ENCODE data around the gene RAB20.

The RAB20 gene

DNA sequence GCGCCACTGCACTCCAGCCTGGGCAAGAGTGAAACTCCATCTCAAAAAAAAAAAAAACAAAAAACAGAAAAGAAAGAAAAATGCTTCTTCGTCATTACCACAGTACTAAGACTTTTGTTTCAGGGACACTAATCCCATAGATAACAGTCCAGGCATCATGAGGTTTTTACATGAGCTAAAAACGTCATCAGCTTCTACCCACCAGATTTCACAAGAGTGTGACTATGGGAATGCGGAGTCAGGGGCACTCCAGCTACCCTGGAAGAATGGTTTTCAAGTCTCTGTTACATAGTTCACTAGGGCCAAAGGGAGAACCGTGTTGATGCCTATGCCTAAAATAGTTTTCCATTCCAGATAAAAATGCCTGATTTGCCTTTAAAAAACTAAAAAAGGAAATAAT lies 33.2 kb downstream of the RAB20 start:
- DNase-seq = no peak

- DNase-seq = no peak
Observed at GRCh38 chr13:110525328-110526319, 35.9 kb downstream of the RAB20 start.

DNA sequence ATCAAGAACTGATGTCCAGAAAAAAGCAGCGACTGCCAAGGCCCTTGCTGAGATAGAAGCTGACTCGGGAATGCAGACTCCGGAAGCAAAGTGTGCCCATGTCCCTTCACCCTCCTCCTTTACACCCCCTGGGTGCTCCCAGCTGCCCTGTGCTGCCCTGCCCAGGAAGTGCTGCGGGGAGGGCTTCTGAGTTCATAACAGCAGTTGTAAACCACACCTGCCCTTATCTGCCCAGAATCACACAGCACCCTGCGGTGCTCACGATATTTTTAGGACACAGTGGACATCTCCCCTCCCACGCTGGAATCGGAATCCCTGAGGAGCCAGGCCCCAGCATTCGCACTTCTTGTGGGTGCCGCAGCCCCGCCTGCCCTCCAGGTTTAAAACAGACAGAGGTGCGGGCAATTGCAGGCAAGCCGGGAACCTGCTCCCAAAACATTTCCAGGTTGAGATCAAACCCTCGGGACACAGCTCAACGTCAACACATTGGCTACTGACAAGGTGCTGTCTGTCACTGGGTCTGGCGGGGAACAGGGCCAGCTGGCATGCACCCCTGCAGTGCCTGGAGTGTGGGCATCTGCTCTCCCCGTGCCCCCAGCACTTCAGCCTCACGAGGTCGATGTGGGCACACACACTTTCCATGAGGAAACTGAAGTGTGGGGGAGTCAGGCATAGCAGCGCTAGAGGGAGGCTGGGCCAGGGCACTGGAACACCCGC lies 36.8 kb downstream of the RAB20 start:
- no peak for DNase-seq

DNA sequence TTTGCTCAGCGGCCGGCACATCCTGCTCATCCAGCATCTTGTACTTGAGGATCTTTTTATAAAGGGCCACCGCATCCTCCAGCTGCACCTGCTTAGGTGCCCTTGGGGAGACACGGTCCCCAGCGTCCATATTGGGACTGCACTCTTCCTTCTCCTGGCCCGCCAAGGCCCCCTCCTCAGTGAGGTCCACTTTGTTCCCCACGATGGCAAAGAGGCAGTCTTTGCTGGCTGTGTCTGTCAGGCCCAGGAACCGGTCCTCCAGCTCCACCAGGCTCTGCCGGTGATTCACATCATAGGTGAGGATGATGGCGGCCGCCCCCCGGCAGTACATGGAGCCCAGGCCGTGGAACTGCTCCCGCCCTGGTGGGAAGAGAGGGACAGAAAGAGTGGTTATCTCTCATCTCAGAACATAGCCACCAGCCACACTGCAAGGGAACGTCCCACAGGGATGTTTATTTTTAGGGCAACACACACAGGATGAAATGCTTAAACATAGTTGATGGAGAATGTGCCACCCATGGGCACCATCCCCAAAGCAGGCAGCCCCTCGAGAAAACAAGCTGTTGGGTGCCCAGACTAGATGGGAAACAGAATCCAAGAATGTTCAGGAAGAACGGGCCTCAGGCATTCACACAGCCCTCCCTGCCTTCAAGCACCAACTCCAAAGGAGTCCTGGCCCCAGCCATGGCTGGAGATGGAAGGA lies 37.5 kb downstream of the RAB20 start:
- DNase-seq = no peak

- no peak for DNase-seq
Observed at GRCh38 chr13:110523180-110523579, 38.3 kb downstream of the RAB20 start.

DNA sequence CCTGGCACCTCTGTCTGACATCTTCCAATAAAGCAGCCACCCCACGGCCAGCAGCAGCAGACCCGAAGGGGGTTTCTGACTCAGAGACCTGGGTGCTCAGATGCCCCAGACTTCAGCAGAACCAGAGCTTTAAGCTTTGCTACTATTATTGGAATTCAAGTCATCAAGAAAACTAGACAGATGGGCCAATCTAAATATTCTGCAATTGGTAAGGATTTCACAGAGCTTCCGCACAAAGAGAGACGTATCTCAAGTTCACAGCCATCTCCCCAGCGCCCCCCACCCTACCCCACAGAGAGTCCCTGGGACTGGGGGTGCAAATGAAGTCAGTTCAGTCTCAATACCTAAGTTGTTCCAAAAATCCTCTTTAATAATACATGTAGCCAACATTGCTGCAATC lies 38.8 kb downstream of the RAB20 start:
- DNase-seq = no peak

GRCh38 chr13:110521946-110522345 lies 39.6 kb downstream of the RAB20 start:
- no peak for DNase-seq

DNA sequence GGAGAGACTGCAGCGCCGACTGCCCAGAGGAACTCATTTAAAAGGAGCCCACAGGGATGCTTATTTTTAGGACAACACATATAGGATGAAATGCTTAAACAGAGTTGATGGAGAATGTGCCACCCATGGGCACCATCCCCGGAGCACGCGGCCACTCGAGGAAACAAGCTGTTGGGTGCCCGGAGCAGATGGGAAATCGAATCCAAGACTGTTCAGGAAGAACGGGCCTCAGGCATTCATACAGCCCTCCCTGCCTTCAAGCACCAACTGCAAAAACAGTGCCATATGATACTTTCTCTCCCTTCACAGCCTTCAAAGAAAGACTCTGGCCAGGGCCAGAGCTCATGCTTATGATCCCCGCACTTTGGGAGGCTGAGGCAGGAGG lies 40.2 kb downstream of the RAB20 start:
- DNase-seq = no peak

GRCh38 chr13:110520431-110521295 lies 40.9 kb downstream of the RAB20 start:
- DNase-seq = no peak

GRCh38 chr13:110519506-110519905 lies 42.0 kb downstream of the RAB20 start:
- no peak for DNase-seq

DNA sequence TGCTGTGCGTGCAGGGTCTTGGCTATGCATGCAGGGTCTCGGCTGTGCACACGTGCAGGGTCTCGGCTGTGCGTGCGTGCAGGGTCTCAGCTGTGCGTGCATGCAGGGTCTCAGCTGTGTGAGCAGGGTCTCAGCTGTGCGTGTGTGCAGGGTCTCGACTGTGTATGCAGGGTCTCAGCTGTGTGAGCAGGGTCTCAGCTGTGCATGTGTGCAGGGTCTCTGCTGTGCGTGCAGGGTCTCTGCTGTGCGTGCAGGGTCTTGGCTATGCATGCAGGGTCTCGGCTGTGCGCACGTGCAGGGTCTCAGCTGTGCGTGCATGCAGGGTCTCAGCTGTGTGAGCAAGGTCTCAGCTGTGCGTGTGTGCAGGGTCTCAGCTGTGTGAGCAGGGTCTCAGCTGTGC lies 42.5 kb downstream of the RAB20 start:
- no peak for DNase-seq

DNA sequence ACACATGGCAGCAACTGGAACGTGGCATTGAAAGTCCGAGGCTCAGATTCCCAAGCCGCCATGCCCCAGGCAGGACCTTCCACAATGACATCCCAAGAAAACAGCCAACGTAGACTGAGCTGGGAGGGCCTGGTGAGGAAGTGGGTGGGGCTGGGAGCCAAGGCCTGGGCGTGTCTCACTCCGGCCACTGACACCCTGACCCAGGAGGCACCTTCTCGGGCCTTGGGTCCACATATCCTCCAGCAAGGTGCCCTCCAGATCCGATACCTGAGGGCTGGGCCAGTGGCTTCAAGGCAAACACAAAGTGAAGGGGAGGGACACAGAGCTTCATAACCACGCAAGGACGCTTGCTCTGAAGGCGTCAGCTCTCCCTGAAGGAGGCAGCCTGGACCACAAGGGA lies 43.0 kb downstream of the RAB20 start:
- DNase-seq = no peak

DNA sequence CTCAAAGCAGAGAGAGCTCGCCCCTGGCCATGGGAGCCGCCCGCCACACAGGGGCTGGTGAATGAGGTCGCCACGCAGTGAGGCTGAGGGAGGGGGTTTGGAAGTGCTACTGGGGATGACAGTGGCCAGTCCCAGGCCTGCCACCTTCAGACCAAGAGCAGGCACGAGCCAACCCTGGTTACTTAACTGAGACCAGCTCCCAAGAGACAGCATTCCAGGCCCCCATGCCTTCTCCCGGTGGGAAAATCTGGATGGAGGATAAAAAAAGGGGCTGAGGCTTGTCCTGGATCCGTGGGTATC lies 43.3 kb downstream of the RAB20 start:
- no peak for DNase-seq

DNA sequence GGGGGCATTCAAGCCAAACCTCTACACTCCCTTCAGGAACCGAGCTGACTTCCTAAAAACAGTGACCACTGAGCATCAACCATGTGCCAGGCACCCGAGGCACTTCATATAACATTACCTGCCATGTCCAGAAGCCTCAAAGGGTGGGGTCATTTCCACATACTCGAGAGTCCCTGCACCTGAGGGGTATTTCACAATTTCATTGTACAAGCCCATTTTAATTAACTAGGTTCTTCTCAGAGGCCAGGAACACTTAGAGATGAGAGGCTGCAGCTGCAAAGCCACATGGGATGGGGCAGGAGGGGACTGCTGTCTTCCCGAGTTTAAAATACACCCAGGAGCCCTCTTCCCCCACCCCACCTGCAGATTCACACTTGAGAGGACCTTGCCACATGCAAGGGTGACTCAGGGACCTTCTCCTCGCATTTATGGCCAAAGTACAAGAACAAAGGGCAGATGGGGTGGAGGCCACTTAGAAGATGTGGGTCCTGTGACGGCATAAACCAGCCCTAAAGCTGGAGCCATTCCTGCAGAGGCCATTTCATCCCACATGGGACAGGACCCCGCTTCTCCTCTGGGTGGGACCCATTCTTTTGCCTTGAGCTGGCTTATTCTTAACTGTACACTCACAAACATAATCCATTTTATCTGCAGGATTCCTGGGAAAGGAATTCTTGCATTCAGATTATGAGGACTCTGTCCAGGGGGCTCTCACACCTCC lies 43.9 kb downstream of the RAB20 start:
- no peak for DNase-seq

- DNase-seq = no peak
Observed at GRCh38 chr13:110516500-110516899, 45.0 kb downstream of the RAB20 start.

GRCh38 chr13:110512198-110512740 lies 49.3 kb downstream of the RAB20 start:
- DNase-seq = no peak

DNA sequence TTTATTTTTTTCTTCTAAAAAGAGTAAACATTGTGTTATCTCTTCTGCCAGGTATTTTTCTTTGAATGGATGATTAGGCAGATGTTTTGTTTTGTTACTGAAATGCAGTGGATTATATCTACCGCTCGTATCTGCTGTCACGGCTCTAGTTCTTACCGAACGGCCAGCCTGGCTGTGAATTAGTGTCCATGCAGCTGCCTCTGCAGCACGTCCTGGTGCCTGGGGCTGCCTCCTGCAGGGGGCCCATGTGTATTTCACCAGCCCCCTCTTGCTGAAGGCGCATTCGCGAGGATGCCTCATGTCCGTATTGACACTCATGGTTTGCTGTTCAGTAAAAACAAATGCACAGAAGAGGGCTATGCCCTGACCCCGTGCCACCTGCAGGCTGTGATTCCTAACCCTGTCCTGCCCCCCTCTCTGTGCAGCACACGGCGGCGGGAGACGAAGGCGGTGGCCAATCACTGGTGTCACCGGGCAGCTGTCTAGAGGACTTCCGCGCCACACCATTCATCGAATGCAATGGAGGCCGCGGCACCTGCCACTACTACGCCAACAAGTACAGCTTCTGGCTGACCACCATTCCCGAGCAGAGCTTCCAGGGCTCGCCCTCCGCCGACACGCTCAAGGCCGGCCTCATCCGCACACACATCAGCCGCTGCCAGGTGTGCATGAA lies 49.9 kb downstream of the RAB20 start:
- no peak for DNase-seq

GRCh38 chr13:110509971-110510786 lies 51.3 kb downstream of the RAB20 start:
- no peak for DNase-seq

DNA sequence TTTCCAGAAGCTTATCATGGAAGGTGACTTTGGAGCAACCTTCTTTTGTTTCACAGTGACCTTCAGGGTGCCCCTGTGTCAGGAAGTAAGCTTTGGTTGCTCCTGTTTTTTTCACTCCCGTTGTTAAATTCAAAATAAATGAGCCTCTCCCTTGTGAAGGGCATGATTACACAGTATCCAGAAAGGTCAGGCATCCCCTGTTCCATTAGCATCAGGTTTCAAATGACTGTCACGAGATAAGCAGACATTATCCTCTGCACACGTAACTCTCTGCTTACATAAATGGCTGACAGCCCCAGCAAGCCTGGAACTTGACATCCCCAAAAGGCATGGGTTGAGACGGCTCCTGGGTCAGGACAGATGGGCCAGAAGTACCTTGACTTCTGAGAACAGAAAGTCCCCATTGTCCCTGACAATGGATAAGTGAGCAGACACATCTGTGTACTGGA lies 52.0 kb downstream of the RAB20 start:
- no peak for DNase-seq
